Activated CD8-positive, alpha-beta memory T cell treated with anti-CD3 and anti-CD28 coated beads, Interleukin-2, amount 50 U/mL, for 1 hour (primary cell): ENCODE results near the gene S100A2.

Experiments used
- DNase-seq: peaks from one replicate; pipeline ENCODE4 v3.0.0-alpha.2; 2020; ENCODE audit errors: extremely low read depth

The S100A2 gene

GRCh38 chr1:153565529-153566374 is at the start of gene S100A2:
TSS of gene S100A2 (minus strand) at chr1:153565844. CDS start at chr1:153563877, 1,967 bp downstream.
- no peak for DNase-seq

GRCh38 chr1:153615406-153615805 is 49.8 kb upstream of the S100A2 start:
- DNase-seq, result no peak

GRCh38 chr1:153614906-153615305 is 49.3 kb upstream of the S100A2 start:
- no peak for DNase-seq

- no peak for DNase-seq
Observed at GRCh38 chr1:153614189-153614900, 48.7 kb upstream of the S100A2 start.

- no peak for DNase-seq
Observed at GRCh38 chr1:153613406-153613805, 47.8 kb upstream of the S100A2 start.

- no peak for DNase-seq
Observed at GRCh38 chr1:153612755-153613331, 47.2 kb upstream of the S100A2 start, which contains the start of gene S100A16. TSS of gene S100A16 (minus strand) at chr1:153613137. CDS start at chr1:153608151, 4,986 bp downstream.

- no peak for DNase-seq
Observed at GRCh38 chr1:153612111-153612754, 46.6 kb upstream of the S100A2 start.

GRCh38 chr1:153611356-153611755 is 45.7 kb upstream of the S100A2 start:
- no peak for DNase-seq

- no peak for DNase-seq
Observed at GRCh38 chr1:153610811-153611301, 45.2 kb upstream of the S100A2 start.

- no peak for DNase-seq
Observed at GRCh38 chr1:153610334-153610733, 44.7 kb upstream of the S100A2 start.

GRCh38 chr1:153609585-153609907 is 43.9 kb upstream of the S100A2 start:
- DNase-seq, result no peak

GRCh38 chr1:153608742-153609584 is 43.3 kb upstream of the S100A2 start:
- DNase-seq, result no peak

- DNase-seq, result no peak
Observed at GRCh38 chr1:153608089-153608682, 42.5 kb upstream of the S100A2 start.

GRCh38 chr1:153607381-153607780 is 41.7 kb upstream of the S100A2 start:
- DNase-seq, result no peak

GRCh38 chr1:153606194-153606593 is 40.5 kb upstream of the S100A2 start:
- no peak for DNase-seq

GRCh38 chr1:153602749-153603148 is 37.1 kb upstream of the S100A2 start:
- no peak for DNase-seq

GRCh38 chr1:153599847-153600246 is 34.2 kb upstream of the S100A2 start:
- no peak for DNase-seq

GRCh38 chr1:153598309-153599172 is 32.9 kb upstream of the S100A2 start:
- DNase-seq, result no peak

GRCh38 chr1:153597206-153597605 is 31.6 kb upstream of the S100A2 start:
- no peak for DNase-seq

- DNase-seq, result no peak
Observed at GRCh38 chr1:153592748-153593147, 27.1 kb upstream of the S100A2 start.
